Measurements from ENCODE around the gene ZC3H10.

- TF ChIP-seq, protein P1, sequence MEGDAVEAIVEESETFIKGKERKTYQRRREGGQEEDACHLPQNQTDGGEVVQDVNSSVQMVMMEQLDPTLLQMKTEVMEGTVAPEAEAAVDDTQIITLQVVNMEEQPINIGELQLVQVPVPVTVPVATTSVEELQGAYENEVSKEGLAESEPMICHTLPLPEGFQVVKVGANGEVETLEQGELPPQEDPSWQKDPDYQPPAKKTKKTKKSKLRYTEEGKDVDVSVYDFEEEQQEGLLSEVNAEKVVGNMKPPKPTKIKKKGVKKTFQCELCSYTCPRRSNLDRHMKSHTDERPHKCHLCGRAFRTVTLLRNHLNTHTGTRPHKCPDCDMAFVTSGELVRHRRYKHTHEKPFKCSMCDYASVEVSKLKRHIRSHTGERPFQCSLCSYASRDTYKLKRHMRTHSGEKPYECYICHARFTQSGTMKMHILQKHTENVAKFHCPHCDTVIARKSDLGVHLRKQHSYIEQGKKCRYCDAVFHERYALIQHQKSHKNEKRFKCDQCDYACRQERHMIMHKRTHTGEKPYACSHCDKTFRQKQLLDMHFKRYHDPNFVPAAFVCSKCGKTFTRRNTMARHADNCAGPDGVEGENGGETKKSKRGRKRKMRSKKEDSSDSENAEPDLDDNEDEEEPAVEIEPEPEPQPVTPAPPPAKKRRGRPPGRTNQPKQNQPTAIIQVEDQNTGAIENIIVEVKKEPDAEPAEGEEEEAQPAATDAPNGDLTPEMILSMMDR (IDR thresholded peaks at IDR 0.05): no peak
- TF ChIP-seq POLR2A (IDR thresholded peaks at IDR 0.05): no peak
Measured at GRCh38 chr12:56124133-56124532, 6.1 kb downstream of the ZC3H10 start.

Measured in body of pancreas (tissue), 4 donors.